T-helper 2 cell (primary cell): Measurements from ENCODE around the gene ZFYVE28.

Experiments
- DNase-seq, 5 experiments: peaks; one replicate each; pipeline versions ENCODE4 v3.0.0 to v3.0.0-alpha.2; 2012 to 2022

ZFYVE28 gene

DNA sequence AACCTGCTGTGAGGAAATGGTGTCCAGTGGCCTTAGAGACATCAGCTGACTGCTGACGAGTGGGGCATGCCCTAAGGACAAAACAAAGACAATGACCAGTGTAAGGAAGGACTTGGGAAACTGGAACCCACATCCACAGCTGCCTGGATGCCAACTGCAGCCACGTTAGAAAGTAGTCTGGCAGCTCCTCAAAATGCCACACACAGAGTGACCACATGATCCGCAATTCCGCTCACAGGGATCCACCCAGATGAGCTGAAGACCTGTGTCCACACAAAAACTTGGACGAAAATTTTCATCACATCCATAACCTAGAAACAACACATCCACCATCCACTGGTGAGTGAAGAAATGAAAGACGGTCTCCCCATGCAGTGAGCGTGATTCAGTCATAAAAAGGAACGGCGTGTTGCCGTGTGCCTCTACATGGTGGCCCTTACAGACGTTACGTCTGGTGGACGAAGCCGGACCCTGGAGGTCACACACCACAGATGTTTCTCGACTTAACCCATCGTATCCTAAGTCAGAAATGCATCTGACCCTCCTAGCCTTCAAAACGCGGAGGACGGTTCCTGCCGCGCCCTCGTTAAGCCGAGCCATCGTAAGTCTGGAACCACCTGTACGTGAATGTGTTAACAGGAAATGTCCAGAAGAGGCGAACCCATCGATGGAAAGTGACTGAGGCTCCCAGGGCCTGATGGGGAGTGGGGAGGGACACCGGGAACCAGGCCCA is 115.9 kb downstream of the ZFYVE28 start:
- no peak for DNase-seq

DNA sequence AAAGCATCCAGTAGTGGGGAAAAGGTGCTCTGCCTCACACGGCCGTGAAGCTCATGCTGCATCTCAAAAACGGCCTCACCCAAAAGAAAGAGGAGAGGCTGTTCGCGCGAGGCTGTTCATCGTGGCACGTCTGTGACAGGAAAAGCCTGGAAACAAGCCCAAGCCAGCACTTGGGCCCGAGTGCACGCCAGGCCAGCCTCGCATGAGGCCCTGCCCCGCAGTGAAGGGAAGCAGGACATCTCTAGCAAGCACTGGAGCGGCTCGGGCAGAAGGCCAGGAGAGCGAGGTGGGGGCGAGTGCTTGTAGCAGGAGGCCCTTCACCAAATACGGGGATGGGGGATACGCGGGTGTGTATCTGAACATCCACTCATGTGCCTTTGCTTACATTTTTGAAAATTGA is 116.6 kb downstream of the ZFYVE28 start:
- DNase-seq = no peak

DNA sequence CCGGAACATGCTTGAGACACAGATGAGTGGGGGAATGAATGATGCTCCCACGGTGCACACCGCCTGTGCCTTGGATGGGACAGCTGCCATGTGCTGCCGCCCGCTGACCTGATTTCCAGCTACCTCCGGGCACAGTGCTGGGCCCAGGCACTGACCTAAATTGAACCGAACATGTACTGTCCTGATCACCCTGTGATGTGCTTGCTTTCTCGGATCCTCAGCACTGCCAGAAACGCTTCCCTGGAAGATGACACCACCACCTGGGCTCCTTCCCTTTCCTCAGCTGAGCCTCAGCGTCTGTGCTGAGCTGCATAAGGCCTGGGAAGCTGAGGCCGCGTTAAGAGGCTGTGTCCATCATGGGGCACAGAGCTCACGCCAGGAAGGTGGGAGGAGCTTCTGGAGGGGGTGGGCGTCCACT is 117.2 kb downstream of the ZFYVE28 start:
- no peak for DNase-seq

DNA sequence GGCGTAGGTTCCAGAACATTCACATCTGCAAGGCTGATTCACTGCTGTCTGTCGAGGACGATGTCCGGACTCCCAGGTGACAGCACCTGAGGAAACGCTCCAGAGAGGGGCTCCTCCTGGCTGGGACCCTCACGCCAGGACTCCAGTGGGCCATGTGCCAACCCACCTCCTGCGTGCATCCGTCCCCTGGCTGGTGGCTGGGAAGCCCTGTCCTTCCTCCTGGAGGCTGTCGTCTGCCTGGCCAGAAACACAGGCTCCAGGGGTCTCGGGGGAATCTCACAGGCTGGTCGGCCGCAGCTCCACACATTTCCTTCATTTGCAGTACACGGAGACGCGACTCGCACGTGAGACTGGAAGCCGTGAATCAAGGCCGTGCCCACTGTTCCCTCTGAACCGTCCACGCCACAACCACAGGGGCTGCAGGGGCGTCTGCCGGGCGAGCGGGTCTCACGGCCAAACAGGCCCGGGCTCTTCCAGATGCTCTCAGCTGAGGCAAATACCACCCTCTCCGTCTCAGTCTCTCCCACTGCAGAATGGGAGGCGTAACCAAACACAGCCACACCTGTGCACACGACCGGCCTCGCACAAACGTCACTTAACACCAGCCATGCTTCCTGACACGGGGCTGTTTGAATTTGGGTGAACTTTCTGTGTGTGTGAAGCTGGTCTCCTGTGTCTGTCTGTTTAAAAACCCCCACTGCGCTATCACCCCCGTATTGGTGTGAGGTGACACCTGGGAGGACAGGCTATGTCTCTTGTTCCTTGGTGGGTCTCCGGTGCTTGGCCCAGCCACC is 117.8 kb downstream of the ZFYVE28 start:
- no peak for DNase-seq

DNA sequence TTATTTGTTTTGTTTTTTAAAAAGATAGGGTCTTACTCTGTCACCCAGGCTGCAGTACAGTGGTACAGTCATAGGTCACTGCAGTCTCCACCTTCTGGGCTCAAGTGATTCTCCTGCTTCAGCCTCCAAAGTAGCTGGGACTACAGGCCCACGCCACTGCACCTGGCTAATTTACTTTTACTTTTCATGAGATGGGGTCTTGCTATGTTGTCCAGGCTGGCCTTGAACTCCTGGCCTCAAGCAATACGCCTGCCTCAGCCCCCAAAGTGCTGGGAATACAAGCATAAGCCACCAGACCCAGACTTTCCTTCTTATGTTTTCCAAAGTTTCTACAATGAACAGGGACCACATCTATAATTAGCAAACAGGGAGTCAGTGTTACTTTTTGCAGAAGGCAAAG is 118.7 kb downstream of the ZFYVE28 start:
- no peak for DNase-seq

DNA sequence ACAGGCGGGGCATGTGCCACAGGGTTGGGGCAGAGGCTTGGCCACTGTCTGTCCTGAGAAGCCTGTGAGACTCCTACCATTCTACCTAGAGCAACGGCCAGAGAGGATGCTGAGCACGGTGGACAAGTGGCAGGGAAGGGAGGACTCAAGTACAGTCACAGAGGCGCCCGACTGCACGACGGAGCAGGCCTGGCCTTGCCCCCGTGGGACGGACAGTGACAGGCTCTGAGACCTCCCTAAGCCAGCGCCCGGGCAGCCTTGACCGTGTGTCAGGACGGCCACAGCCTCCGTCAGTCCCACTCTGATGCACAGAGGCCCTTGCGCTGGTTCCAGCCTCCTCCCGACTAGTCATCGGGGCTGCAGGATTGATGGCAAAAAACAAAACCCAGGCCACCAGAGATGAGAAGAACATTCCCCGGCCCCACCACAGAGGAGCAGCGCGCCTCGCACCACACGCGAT is 119.9 kb downstream of the ZFYVE28 start:
- no peak for DNase-seq

DNA sequence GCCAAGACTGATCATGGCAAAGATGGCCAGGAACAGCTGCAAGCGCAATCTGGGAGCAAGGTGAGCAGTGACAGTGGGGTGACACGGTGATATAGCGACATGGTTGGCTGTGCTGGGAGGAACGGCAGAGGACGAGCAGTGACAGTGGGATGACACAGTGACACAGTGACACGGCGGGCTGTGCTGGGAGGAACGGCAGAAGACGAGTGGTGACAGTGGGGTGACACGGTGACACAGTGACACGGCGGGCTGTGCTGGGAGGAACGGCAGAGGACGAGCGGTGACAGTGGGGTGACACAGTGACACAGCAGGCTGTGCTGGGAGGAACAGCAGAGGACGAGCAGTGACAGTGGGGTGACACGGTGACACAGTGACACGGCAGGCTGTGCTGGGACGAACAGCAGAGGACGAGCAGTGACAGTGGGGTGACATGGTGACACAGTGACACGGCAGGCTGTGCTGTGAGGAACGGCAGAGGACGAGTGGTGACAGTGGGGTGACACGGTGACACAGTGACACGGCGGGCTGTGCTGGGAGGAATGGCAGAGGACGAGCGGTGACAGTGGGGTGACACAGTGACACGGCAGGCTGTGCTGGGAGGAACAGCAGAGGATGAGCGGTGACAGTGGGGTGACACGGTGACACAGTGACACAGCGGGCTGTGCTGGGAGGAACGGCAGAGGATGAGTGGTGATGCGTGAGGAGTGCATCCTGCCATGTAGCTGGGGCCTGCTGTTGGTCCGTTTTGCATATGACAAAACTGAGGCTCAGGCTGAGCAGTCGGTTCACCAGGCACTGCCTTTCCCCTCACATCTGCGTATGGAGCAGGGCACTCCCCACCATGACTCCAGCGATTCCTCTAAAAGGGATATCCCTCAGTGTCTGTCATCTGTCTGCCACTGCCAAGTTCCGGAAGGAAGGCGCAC is 120.6 kb downstream of the ZFYVE28 start:
- no peak for DNase-seq

DNA sequence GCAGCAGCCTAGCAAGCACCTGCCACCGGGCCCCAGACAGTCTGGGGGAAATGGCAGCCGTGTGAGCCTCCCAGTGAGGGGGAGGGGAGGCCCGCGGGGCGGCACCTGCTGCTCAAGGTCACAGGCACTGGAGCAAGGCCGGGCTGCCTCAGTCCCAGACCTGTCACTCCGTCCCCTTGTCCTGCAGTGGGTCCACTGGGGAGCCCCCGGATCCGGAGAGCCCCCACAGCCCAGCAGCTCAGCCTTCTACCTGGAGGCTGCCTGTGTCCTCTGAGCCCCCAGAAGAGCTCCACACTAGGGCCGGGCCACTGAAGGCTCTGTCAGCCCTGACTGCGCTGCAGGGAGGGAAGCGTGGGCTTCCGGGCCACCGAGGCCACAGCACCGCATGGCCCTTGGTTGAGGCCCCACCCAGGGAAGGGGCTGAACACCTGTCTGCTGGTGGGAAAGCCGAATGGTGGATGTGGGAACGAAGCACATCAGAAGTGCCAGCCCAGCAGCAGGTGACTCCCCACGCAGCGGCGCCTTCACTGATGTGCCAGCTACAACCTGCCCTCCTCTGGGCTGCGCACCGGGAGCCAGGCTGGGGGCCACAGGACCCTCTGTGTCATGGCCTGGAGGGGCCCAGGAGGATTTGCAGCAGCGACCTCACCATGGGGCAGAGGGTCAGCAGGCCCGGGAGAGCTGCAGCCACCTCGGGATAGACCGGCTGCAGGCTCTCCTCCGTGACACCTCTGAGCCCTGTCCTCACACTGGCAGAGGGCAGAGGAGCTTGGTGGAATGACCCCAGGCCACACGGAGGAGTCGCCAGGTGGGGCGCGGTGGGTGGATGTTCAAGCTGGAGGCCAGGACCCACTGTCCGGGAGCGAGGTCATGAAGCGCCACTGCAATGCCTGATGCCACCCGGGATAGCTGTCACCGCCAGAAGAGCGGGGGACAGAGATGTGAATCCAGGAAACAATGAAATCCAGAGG is 121.5 kb downstream of the ZFYVE28 start:
- DNase-seq = no peak

DNA sequence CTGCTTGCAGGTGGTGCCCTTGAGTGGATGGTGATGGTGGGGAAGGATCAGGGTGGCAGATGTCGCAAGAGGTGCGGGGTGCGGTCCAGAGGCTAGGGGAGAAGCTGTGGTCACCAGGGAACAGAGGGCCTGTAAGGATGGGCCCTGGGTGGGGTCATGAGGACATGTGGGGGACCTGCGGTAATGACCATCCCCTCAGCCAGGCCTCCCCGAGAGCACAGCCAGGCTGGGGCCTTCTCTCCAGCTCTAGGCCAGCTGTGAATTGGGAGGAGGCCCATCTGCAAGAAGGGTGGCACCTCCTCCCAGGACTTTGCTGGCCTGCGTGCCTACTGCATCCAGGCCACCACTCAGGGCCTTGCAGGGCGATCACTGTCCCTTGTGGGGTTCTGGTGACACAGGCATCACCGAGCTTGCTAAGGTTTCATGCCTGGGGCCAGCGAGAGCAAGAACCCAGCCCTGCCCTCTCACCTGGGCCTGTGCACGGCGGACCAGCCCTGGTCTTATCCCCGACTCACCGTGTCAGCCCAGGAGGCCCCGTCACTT is 122.5 kb downstream of the ZFYVE28 start:
- DNase-seq = no peak

DNA sequence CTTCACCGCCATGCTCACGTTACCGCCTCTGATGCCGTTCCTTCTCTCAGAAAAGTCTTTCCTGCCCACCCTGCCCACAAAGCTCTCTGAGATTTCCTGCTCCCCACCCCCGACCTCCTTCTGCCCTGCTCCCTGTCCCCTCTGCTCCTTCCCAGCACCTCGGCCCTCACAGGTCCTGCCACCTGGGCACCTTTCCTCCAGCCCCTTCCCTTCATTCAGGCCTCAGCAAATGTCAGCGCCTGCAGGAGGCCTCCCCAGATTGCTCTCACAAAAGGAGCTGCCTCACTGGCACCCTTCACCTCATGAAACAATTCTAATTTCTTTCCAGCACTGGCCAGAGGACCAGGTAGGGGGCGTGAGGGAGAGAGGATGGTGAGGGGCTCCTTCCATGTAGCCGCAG is 122.9 kb downstream of the ZFYVE28 start:
- no peak for DNase-seq

DNA sequence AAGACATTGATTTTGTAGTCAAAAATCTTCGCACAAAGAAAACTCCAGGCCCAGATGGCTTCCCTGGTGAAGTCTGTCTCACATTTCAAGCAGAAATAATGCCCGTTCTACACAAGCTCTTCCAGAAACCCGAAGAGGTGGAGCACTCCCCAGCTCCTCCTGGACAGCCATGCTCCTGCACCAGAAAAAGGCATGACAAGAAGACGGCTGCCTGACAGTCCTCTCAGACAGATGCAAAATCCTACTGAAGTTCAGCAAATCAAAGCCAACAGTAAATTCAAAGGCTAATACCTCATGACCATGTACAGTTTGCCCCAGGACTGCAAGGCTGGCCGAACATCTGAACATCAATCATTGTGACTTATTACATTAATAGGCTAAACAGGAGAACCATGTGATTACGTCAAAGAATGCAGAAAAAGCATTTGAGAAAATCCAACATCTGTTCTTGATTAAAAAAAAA is 125.8 kb downstream of the ZFYVE28 start:
- no peak for DNase-seq

DNA sequence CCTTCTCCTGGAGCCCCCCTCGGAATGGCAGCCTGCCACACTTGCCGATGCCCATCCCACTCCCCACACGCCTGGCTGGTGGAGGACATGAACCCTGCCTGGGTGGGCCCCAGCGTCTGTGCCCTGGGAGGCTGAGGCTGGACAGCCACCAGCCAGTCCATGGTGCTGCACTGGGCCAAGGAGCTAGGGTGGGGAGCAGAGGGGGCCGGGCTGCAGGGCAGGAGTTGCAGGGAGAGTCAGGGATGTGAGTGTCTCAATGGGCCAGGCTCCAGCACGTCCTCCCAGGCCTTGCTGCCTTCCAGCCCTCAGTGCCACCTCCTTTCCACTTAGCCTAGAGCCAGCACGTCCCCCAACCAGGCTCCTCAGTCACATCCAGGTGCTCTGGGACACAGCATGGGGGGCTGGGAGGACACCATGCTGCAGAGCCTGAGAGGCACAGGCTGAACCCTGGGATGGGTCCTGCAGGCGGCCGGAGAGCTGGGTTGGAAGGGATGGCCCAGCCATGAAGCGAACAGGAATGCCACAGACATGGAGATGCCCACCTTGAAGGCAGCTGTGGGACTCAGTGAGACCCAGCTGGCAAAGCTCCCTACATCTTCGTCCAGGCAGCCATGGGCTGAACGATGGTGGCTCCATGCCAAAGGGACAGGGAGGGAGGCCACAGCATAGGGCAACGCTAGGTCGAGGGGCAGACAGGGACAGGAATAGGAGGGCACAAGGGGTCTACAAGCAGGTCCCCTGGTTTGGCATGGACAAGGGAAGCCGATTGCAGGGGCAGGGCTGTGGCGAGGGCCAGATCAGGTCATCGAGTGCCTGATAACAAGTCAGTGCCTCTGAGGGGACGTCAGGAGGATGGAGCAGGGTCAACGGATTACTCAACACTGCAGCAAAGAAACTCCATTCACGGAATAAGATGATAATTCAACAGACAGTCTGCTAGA is 126.5 kb downstream of the ZFYVE28 start:
- no peak for DNase-seq

DNA sequence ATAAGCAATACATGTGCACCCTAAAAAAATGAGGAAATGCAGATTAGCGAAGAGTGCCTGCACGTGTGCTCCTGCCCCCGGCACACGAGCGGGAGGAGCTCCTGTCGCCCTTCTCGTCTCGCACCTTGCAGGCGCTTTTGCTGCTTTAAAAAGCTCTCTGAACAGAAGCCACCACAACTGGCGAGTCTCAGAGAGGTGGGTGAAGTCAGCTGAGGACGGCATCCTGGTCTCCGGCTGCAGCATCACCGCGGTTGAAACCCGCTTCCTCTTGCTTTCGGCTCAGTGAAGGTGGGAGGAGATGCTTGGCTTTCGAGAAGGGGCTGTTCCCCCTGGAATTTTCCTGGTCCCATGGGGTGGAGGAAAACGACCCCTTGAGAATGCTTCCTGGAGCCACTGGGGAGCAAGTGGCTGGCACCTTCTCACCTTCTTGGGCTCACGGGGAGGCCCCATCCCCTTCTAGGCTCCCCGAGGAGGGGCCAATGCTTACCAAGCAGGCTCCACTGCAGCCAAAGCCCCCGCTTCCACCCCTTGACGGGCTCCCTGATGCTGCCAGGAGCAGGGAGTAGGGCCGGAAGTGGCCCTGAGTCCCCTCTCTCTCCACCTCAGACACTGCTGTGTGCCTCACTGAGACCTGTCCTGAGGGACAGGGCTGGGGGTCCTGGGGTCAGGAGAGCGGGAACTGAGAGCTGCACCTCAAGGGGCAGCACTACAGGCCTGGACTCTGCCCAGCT is 127.3 kb downstream of the ZFYVE28 start:
- peak; percentile 27 to 94 (median 30) for DNase-seq

DNA sequence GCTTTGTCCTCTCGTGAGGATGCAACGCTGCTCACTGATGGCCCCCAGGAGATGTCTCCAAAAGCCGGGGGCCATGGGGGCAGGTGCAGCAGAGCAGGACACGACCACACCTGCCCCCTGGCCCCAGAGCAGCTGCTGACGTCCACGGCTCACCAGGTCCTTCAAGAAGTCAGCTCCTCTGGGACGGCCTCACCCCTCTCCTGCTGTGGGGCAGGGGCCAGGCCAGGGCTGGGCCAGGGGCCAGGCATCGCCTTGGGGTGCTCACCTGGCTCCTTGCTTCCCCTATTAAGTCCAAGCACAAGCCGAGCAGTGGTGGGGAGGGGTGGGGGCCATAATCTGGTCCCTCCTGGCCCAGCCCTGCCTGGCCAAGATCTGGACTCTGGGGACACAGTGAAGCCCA is 128.0 kb downstream of the ZFYVE28 start:
- DNase-seq = no peak

DNA sequence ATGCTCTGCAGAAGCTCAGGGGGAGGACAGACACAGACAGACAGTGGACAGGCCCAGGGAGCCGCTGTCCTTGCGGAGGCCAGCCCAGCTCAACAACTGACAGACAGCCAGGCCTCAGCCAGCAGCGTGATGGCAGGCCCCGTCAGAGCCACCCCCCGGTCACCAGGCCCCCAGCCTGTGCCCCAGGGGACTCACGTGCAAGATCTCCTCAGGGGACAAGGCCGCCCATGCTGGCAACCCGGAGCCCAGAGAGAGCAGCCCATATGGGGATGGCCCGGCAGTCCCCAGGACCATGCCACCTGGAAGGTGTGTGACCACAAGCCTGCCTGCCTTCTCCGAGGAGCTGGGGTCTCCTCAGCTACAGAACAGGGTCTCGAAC is 128.5 kb downstream of the ZFYVE28 start:
- DNase-seq = no peak

DNA sequence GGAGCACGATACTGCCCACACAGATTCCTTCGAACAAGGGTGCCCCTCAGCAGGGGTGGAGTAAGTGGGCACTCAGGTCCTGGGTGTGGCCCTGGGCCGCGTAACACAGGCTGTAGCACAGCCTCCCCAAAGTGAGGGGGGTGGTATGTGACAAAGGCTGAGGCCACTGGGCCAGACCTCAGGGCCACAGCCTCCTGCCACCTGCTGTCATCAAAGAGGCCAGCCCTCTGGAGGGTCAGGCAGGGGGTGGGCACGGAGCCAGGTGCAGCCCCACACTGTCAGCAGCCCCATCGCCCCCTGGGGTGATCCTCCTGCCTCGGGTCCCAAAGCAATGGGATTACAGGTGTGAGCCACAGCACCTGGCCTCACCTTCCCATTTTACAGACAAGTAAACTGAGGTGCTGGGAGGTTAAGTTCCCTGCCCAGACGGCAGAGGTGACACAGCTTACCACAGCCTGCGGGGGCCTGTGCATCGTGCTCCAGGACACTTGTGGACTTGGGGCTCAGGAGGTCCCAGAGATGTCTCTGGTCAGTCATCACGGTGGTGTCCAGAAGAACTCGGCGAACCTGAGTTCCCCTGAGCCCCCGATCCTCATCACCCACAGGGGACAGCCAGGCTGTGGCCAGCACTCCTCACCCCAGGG is 129.0 kb downstream of the ZFYVE28 start:
- no peak for DNase-seq

DNA sequence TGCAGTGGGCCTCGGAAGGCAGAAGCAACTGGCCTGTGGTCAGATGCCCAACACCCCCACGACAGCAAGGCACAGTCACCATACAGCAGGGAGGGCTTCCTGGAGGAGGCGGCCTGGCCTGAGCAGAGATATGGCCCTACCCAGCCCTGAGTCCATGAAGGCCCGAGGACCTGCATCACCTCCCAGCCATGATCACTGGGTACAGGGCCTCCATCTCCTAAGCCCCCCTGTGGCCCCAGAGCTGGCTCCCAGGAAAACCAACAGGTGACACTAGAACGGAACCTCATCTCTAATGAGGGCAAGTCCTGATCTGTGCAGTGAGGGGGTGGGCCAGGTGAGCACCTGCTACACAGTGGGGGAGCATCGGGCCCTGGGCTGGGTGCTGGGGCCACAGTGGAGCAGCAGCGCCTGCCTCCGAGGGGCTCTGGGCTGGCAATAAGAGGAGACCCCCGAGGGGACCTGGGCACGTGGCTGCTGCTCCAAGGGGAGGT is 130.3 kb downstream of the ZFYVE28 start:
- DNase-seq = no peak

DNA sequence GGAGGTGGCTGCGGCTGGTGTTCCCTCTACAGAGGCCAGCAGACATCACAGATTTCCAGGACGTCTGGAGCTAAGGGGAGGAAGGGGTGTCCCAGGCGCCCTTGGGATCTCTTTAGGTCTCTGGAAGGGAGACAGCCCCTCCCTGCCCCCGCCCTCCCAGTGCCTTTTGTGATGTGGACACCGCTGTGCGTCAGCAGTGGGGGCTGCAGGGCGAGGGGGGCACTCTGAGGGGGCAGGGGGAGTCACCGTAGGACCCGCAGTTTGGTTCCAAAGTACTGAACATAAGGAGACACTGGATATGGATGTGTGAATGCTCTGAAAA is 130.9 kb downstream of the ZFYVE28 start:
- no peak for DNase-seq
